DMS79 (cell line): ENCODE data around the gene SMIM3.
"Not testable (repeated sequence)": the region's sequence is repeated elsewhere in the genome, so short reads cannot be mapped to it uniquely, and the experiment has no call there.

Experiments
- DNase-seq: peaks from one replicate; lab custom pipeline; 2025; lab: John Stamatoyannopoulos, UW

Gene SMIM3

GRCh38 chr5:150778517-150779396, at the start of gene SMIM3:
Gene SMIM3, plus strand, starts transcription at chr5:150778757. Its CDS starts 16,684 bp downstream, at chr5:150795441.
- no peak for DNase-seq

- DNase-seq, result no peak
Measured at GRCh38 chr5:150729859-150730258, 48.7 kb upstream of the SMIM3 start.

GRCh38 chr5:150731669-150732242, 46.8 kb upstream of the SMIM3 start:
- no peak for DNase-seq

GRCh38 chr5:150734579-150735384, 43.8 kb upstream of the SMIM3 start:
- no peak for DNase-seq

- DNase-seq, result no peak
Measured at GRCh38 chr5:150738862-150739261, 39.7 kb upstream of the SMIM3 start.

GRCh38 chr5:150740992-150741391, 37.6 kb upstream of the SMIM3 start:
- DNase-seq, result no peak

- not testable (repeated sequence) for DNase-seq
Measured at GRCh38 chr5:150742455-150743141, 36.0 kb upstream of the SMIM3 start.

- DNase-seq, result not testable (repeated sequence)
Measured at GRCh38 chr5:150743142-150743488, 35.4 kb upstream of the SMIM3 start.

GRCh38 chr5:150750469-150750868, 28.1 kb upstream of the SMIM3 start:
- no peak for DNase-seq

- peak; percentile 20 for DNase-seq
Measured at GRCh38 chr5:150751096-150751891, 27.3 kb upstream of the SMIM3 start.

GRCh38 chr5:150753463-150753862, 25.1 kb upstream of the SMIM3 start:
- no peak for DNase-seq

GRCh38 chr5:150753863-150754262, 24.7 kb upstream of the SMIM3 start:
- DNase-seq, result no peak

- DNase-seq, result no peak
Measured at GRCh38 chr5:150757087-150757649, 21.4 kb upstream of the SMIM3 start.

GRCh38 chr5:150758203-150758530, 20.4 kb upstream of the SMIM3 start:
- no peak for DNase-seq

GRCh38 chr5:150758531-150759333, 19.8 kb upstream of the SMIM3 start, which contains the start of gene DCTN4:
Gene DCTN4, minus strand, starts transcription at chr5:150759017. Its CDS starts 24 bp downstream, at chr5:150758993.
- peak; percentile 88 for DNase-seq

- DNase-seq, result no peak
Measured at GRCh38 chr5:150759334-150759583, 19.3 kb upstream of the SMIM3 start.

GRCh38 chr5:150762211-150762610, 16.3 kb upstream of the SMIM3 start:
- DNase-seq, result no peak

- DNase-seq, result no peak
Measured at GRCh38 chr5:150763023-150763769, 15.4 kb upstream of the SMIM3 start.

GRCh38 chr5:150764530-150764929, 14.0 kb upstream of the SMIM3 start:
- no peak for DNase-seq
